Gastroesophageal sphincter (tissue), 4 donors: Measurements from ENCODE around the gene CEACAM20. TPM values are rescaled to one million over a fixed set of nuclear protein-coding genes. Genes with fewer than 3 reads are reported as not detected.

ENCODE experiments used
- ATAC-seq: fragments of 150-250 bp; one replicate; pipeline ENCODE4 v1.9.1; 2016; ENCODE audit warnings: mild to moderate bottlenecking, moderate library complexity
- H3K27ac ChIP-seq, 4 donors: fragments of 200-600 bp; sonication (generic) in 3 of 4; 1 replicate in 3 of 4; 2 replicates in 1 of 4; pipeline ENCODE4 v1.5.1; 2016 to 2019
- H3K27me3 ChIP-seq: fragments of 200-600 bp; sonication (generic); one replicate; pipeline ENCODE4 v1.5.1; 2019
- H3K36me3 ChIP-seq, 2 donors: fragments of 200-600 bp; sonication (generic); one replicate each; pipeline ENCODE4 v1.5.1; 2019; ENCODE audit warnings: control low read depth in 1 of 2
- H3K4me1 ChIP-seq, 3 donors: fragments of 200-600 bp; sonication (generic); 1 replicate in 2 of 3; 2 replicates in 1 of 3; pipeline ENCODE4 v1.5.1; 2016 to 2019; ENCODE audit warnings: control low read depth in 2 of 3
- H3K4me3 ChIP-seq, 2 donors: fragments of 200-600 bp; sonication (generic); one replicate each; pipeline ENCODE4 v1.5.1; 2019; ENCODE audit warnings: mild to moderate bottlenecking in 1 of 2, moderate library complexity in 1 of 2
- H3K9me3 ChIP-seq, 3 donors: fragments of 200-600 bp; sonication (generic); one replicate each; pipeline ENCODE4 v1.5.1; 2017 to 2019; ENCODE audit warnings: control low read depth in 2 of 3
- EP300 ChIP-seq: sonication (generic); formaldehyde crosslinking; IDR thresholded peaks from one replicate; pipeline ENCODE4 v1.6.1; 2017; ENCODE audit warnings: antibody characterized with exemption, mild to moderate bottlenecking
- POLR2A ChIP-seq, 2 donors: fragments of 450-650 bp; IDR thresholded peaks; one replicate each; pipeline ENCODE4 v1.6.1; 2017; ENCODE audit warnings: antibody characterized with exemption in 2 of 2, mild to moderate bottlenecking in 2 of 2, moderate library complexity in 1 of 2
- POLR2AphosphoS5 ChIP-seq: sonication (generic); formaldehyde crosslinking; IDR thresholded peaks from one replicate; pipeline ENCODE4 v1.6.1; 2017; ENCODE audit warnings: antibody characterized with exemption
- WGBS, 2 donors: methylation state at CpG; one replicate each; pipeline ENCODE4 v1.1.5; 2018; ENCODE audit warnings: low coverage in 1 of 2; 5-methylcytosine and 5-hydroxymethylcytosine counted together
- total RNA-seq, 4 donors: library from RNA; depleted of rRNA; stranded (reverse); fragments of >200 nt; gene quantifications; one replicate each; pipeline ENCODE4 v1.1.0, GENCODE V29; 2016
- TF ChIP-seq, protein P1 (sequence below), 4 experiments: fragments of 200-600 bp in 2 of 4; fragments of 450-650 bp in 2 of 4; sonication (generic) in 1 of 4; IDR thresholded peaks; one replicate each; pipeline ENCODE4 v1.5.1; 2017 to 2019; ENCODE audit warnings: antibody characterized with exemption in 4 of 4, mild to moderate bottlenecking in 2 of 4, moderate library complexity in 2 of 4

The CEACAM20 gene
- total RNA-seq, 4 donors from 2014 or later, result not detected

DNA sequence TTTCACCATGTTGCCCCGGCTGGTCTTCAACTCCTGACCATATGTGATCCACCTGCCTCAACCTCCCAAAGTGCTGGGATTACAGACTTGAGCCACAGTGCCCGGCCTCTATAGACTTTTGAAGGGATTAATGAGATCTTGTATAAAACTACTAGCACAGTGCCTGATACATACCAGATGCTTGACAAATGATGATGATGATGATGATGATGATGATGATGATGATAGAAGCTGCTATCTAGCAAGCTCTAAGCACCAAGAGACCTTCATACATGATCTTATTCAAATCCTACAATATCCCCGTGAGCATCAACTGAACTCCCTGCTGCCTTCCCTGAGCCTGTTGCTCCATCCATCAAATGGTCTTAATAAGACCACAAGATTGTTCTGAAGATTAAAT is 14.4 kb downstream of the CEACAM20 start:
- Histone ChIP-seq H3K36me3 (no peaks in the 10 kb centered on the region), H3K27ac (no peak overlapping the region), H3K4me3 (no peak overlapping the region), H3K9me3 (peaks cover 0 to 5% (median 0%) of the 10 kb centered on the region in 3 donors), H3K4me1 (no peaks in the 10 kb centered on the region), H3K27me3 (peaks cover 42% of the 10 kb centered on the region)
- WGBS, 2 donors, result 80 to 100% methylated on average over 1 to 3 of the region's 3 CpGs
- ATAC-seq, result no peak
- TF ChIP-seq, protein P1, sequence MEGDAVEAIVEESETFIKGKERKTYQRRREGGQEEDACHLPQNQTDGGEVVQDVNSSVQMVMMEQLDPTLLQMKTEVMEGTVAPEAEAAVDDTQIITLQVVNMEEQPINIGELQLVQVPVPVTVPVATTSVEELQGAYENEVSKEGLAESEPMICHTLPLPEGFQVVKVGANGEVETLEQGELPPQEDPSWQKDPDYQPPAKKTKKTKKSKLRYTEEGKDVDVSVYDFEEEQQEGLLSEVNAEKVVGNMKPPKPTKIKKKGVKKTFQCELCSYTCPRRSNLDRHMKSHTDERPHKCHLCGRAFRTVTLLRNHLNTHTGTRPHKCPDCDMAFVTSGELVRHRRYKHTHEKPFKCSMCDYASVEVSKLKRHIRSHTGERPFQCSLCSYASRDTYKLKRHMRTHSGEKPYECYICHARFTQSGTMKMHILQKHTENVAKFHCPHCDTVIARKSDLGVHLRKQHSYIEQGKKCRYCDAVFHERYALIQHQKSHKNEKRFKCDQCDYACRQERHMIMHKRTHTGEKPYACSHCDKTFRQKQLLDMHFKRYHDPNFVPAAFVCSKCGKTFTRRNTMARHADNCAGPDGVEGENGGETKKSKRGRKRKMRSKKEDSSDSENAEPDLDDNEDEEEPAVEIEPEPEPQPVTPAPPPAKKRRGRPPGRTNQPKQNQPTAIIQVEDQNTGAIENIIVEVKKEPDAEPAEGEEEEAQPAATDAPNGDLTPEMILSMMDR (IDR thresholded peaks at IDR 0.05), result no peak
- TF ChIP-seq POLR2A (IDR thresholded peaks at IDR 0.05), result no peak
- no peak for TF ChIP-seq POLR2AphosphoS5
- TF ChIP-seq EP300, result no peak

DNA sequence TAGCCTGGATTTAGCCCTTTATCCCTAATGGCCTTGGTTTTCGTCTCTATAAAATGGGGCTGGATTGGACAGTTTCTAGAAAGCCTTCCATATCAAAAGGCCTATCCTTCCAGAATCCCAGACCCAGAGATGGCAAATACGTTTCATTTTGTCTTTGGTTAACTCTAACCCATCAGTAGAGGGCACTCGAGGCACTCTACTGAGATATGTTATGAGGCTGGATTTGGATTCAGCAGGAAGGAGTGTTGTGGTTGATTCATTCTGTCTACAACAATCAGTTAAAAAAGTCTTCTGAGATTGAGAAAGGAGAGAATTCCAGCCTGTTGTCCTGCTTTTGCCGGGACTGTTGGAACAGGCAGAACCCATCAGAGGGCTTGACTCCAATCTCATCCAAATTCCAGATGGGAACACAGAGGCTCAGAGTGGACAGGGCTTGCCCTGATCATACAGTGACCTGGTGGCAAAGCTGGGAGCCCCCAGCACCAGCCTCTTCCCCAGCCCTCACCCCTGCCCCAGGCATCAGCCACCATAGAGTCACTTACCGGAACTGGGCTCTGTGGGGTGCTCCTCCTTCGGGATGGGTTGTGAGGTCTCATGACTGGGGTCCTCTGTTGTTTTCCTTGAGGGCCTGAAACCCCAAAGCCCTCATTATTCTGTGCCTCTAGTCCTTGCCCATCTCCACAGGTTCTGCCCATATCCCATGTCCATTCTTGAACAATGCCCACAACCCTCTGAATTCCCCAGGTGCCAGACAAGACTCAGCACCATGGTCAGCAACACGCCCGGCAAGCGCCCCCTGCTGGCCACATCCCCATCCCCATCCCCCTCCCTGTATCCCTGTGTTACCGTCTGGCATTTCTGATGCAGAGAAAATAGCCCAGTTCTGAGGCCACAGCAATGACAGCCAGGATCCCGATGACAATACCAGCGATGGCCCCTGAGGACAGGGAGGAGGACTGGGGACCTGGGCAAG is 16.9 kb downstream of the CEACAM20 start:
- no peak for TF ChIP-seq EP300
- TF ChIP-seq, protein P1 (IDR thresholded peaks at IDR 0.05), result no peak
- TF ChIP-seq POLR2AphosphoS5, result no peak
- no peak for TF ChIP-seq POLR2A (IDR thresholded peaks at IDR 0.05)
- 15 to 19% methylated on average over 4 of the region's 12 CpGs for WGBS, 2 donors
- no peak for ATAC-seq
- Histone ChIP-seq H3K27me3 (peaks cover 65% of the 10 kb centered on the region), H3K9me3 (peaks cover 0 to 3% (median 0%) of the 10 kb centered on the region in 3 donors), H3K4me3 (no peak overlapping the region), H3K36me3 (no peaks in the 10 kb centered on the region), H3K27ac (no peak overlapping the region), H3K4me1 (no peaks in the 10 kb centered on the region)

- Histone ChIP-seq H3K27ac (no peak overlapping the region), H3K4me1 (no peaks in the 10 kb centered on the region), H3K4me3 (no peak overlapping the region), H3K36me3 (no peaks in the 10 kb centered on the region), H3K27me3 (peaks cover 76% of the 10 kb centered on the region), H3K9me3 (peaks cover 0 to 11% (median 0%) of the 10 kb centered on the region in 3 donors)
- no peak for ATAC-seq
- TF ChIP-seq, protein P1 (IDR thresholded peaks at IDR 0.05), result no peak
- TF ChIP-seq POLR2AphosphoS5 (no peak), EP300 (no peak), POLR2A (IDR thresholded peaks at IDR 0.05) (no peak)
Measured at GRCh38 chr19:44509478-44509877, 20.0 kb downstream of the CEACAM20 start.

GRCh38 chr19:44499962-44500949 is 29.2 kb downstream of the CEACAM20 start, which contains the start of gene ZNF180:
Gene ZNF180 (minus strand): TSS chr19:44500522. CDS start chr19:44497334, 3,188 bp downstream.
- peaks cover 0 to 40% (median 0%) of the 10 kb centered on the region in 3 donors for H3K9me3 ChIP-seq
- WGBS, 2 donors, result 0 to 2% methylated on average over 3 to 13 of the region's 78 CpGs

More at GRCh38 chr19:44499962-44500949, 29.2 kb downstream of the CEACAM20 start, which contains the start of gene ZNF180:
- H3K4me3 ChIP-seq, result peak within 1 kb of the TSS; percentile 86 to 95
- peak; percentile 96 for ATAC-seq
- H3K4me1 ChIP-seq, result peaks cover 0 to 25% (median 9%) of the 10 kb centered on the region in 3 donors
- TF ChIP-seq POLR2AphosphoS5 (peak; percentile 67), POLR2A (IDR thresholded peaks at IDR 0.05) (peak; percentile 76 to 86), EP300 (no peak)
- TF ChIP-seq, protein P1 (IDR thresholded peaks at IDR 0.05), result peak; percentile 40 to 91 (median 85)
- peaks cover 0 to 34% of the 10 kb centered on the region in 2 donors for H3K36me3 ChIP-seq
- peak within 1 kb of the TSS; percentile 77 to 92 (median 86) for H3K27ac ChIP-seq
- peaks cover 6% of the 10 kb centered on the region for H3K27me3 ChIP-seq
